GM18868 (cell line): ENCODE measurements around the gene RNF220.
"Not testable (repeated sequence)": the region's sequence is repeated elsewhere in the genome, so short reads cannot be mapped to it uniquely, and the experiment has no call there.

ENCODE experiments used
- ATAC-seq: cut with Tn5 transposase; IDR thresholded peaks from one replicate; pipeline ENCODE4 v1.9.1; 2021; ENCODE audit warnings: mild to moderate bottlenecking, moderate library complexity; ENCODE audit not compliant: unreplicated experiment

Gene RNF220

GRCh38 chr1:44695671-44696070 is 290.6 kb downstream of the RNF220 start:
- ATAC-seq, result no peak

DNA sequence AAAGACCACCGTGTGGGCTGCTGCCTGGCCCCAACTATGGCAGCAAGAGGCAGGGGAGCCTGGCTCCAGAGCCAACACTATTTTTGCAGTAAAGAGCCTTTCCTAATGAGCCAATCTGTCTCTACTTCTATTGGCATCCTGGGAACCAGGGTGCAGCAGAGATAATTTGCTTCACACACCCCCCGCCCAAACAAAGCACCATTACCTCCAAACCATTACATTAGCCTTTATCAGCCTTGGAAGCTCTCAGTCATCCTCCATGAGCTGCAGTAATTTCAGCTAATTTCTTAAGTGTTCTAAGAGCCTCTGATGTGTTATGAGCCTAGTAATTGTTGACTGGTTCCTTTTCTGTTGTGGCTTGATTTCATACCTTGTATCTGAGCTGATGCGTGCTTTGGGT is 291.0 kb downstream of the RNF220 start:
- ATAC-seq, result no peak

GRCh38 chr1:44696789-44697345 is 291.8 kb downstream of the RNF220 start:
- ATAC-seq, result peak; percentile 66

GRCh38 chr1:44698138-44698537 is 293.1 kb downstream of the RNF220 start:
- no peak for ATAC-seq

- ATAC-seq, result not testable (repeated sequence)
Measured at GRCh38 chr1:44699375-44699774, 294.3 kb downstream of the RNF220 start.

DNA sequence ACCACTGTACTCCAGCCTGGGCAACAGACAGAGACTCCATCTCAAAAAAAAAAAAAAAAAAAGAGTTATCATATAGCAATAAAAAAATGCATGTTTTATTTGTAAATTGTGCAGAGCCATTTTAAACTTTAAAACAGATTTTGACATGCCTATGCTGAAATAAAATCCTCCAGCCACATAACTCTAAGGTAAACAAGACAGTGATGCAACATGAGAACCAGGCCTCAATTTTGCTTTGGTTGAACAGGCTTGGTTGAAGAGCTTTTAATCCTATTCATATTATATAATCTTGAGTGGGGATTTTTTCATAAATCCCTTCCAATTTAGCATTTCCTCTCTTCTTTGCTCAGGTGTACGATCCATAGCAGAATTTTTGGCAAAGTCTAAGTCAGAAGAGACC is 295.5 kb downstream of the RNF220 start:
- no peak for ATAC-seq

DNA sequence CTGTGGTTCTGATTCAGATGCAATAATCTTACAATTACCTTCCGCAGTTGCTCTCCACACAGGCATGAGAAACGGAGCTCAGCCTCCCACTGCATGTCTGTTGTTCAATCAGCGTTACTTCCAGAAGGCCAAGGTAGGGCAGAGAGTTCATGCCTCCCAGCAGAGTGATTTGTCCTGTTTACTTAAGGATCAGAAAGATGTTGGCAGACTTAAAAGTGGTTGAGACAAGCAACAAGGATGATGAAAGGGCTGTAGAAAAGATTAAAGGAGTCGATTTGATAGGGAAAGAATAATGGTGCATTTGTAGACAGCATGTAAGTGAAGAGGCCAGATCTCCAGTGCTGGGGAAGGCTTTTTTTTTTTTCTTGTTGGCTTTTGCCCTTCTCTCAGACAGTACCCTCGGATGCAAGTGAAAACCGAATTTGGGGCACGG is 296.1 kb downstream of the RNF220 start:
- ATAC-seq, result no peak
